Astrocyte (in vitro differentiated cells and primary cell): Measurements from ENCODE around the gene FSTL4. TPM values are rescaled to one million over a fixed set of nuclear protein-coding genes. Genes with fewer than 3 reads are reported as not detected.

Experiments
- DNase-seq: peaks from one replicate; pipeline ENCODE4 v3.0.0-alpha.2; 2010; ENCODE audit warnings: low read depth
- FAIRE-seq: peaks from 2 replicates; lab custom pipeline; 2011; peaks lifted over from hg19 to GRCh38; lab: Jason Lieb, UNC
- H2AFZ ChIP-seq: 2 replicates; pipeline ENCODE4 v1.6.0; 2012; ENCODE audit warnings: low read depth, low read length, inconsistent platforms
- H3K27ac ChIP-seq: 2 replicates; pipeline ENCODE4 v1.5.1; 2011; ENCODE audit warnings: low read depth, low read length, inconsistent platforms
- H3K27me3 ChIP-seq: 2 replicates; pipeline ENCODE4 v1.6.0; 2011; ENCODE audit warnings: low read length, inconsistent platforms; ENCODE audit not compliant: insufficient read depth
- H3K36me3 ChIP-seq: 2 replicates; pipeline ENCODE4 v1.5.1; 2011; ENCODE audit warnings: low read length, inconsistent platforms; ENCODE audit not compliant: insufficient read depth
- H3K4me1 ChIP-seq: 2 replicates; pipeline ENCODE4 v1.5.1; 2011; ENCODE audit warnings: low read length, inconsistent platforms; ENCODE audit not compliant: insufficient read depth
- H3K4me2 ChIP-seq: 2 replicates; pipeline ENCODE4 v1.6.0; 2012; ENCODE audit warnings: low read length, inconsistent platforms
- H3K4me3 ChIP-seq: 2 replicates; pipeline ENCODE4 v1.5.1; 2011; ENCODE audit warnings: low read depth, mild to moderate bottlenecking, low read length, inconsistent platforms; ENCODE audit not compliant: insufficient read depth
- H3K79me2 ChIP-seq: 2 replicates; pipeline ENCODE4 v1.6.0; 2012; ENCODE audit warnings: mild to moderate bottlenecking, low read length, inconsistent platforms; ENCODE audit not compliant: insufficient read depth
- H3K9ac ChIP-seq: 2 replicates; pipeline ENCODE4 v1.6.0; 2012; ENCODE audit warnings: mild to moderate bottlenecking, low read length, inconsistent platforms
- H3K9me3 ChIP-seq: 2 replicates; pipeline ENCODE4 v1.5.1; 2012; ENCODE audit warnings: low read depth, mild to moderate bottlenecking, low read length, inconsistent platforms; ENCODE audit not compliant: insufficient read depth
- H4K20me1 ChIP-seq: 2 replicates; pipeline ENCODE4 v1.6.0; 2012; ENCODE audit warnings: low read length, inconsistent platforms; ENCODE audit not compliant: insufficient read depth
- H3K27ac Mint-ChIP-seq: one replicate; pipeline ENCODE4 v1.8.0; 2021; ENCODE audit warnings: mild to moderate bottlenecking, mixed read lengths; ENCODE audit not compliant: unreplicated experiment
- H3K27me3 Mint-ChIP-seq: one replicate; pipeline ENCODE4 v1.8.0; 2021; ENCODE audit warnings: low read depth, mixed read lengths; ENCODE audit not compliant: unreplicated experiment
- H3K36me3 Mint-ChIP-seq: one replicate; pipeline ENCODE4 v1.8.0; 2021; ENCODE audit warnings: low read depth, mixed read lengths; ENCODE audit not compliant: unreplicated experiment
- H3K4me1 Mint-ChIP-seq: one replicate; pipeline ENCODE4 v1.8.0; 2021; ENCODE audit warnings: low read depth, mixed read lengths; ENCODE audit not compliant: unreplicated experiment
- H3K4me3 Mint-ChIP-seq: one replicate; pipeline ENCODE4 v1.8.0; 2021; ENCODE audit warnings: mild to moderate bottlenecking, moderate library complexity, mixed read lengths; ENCODE audit not compliant: unreplicated experiment
- H3K9me3 Mint-ChIP-seq: one replicate; pipeline ENCODE4 v1.8.0; 2021; ENCODE audit warnings: mild to moderate bottlenecking, mixed read lengths; ENCODE audit not compliant: unreplicated experiment
- EZH2 ChIP-seq: IDR thresholded peaks from 2 replicates; pipeline ENCODE4 v1.6.1; 2012; ENCODE audit warnings: mild to moderate bottlenecking, low read length, inconsistent platforms; ENCODE audit not compliant: insufficient read depth
- total RNA-seq: library from RNA; stranded (reverse); gene quantifications from 2 replicates; pipeline ENCODE4 v1.2.1, GENCODE V29; 2021
- TF ChIP-seq, protein P1 (sequence below): IDR thresholded peaks from 2 replicates; pipeline ENCODE4 v1.5.1; 2011; ENCODE audit warnings: low read depth, mild to moderate bottlenecking, inconsistent platforms, low read length, moderate library complexity; ENCODE audit not compliant: insufficient read depth

The FSTL4 gene
- total RNA-seq, 1 donor from 2014 or later = not detected

DNA sequence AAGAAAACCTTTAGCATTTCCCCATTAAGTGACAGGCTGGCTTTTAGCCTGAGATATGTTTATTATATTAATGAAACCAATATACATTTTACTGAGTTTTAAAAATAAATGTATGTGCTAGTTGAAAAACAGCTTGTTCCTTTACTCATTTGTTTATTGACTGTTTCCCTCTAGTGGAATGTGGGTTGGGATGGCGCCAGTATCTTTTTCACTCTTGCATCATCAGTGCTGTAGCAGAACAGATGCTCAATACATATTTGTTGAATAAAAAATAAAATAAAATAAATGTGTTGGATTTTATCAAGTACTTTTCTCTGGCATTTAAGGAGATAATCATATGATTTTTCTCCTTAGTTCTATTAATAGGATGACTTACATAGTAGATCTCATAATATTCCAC, 43.0 kb downstream of the FSTL4 start:
- FAIRE-seq (no peak), DNase-seq (no peak)
- no peaks in the 10 kb centered on the region for H3K9me3 ChIP-seq
- no peaks in the 10 kb centered on the region for H4K20me1 ChIP-seq
- H3K9ac ChIP-seq = no peak overlapping the region
- no peaks in the 10 kb centered on the region for H3K79me2 ChIP-seq
- no peak overlapping the region for H2AFZ ChIP-seq
- Mint-ChIP-seq H3K27ac (no peak overlapping the region), H3K27me3 (peaks cover 20% of the 10 kb centered on the region), H3K4me1 (no peaks in the 10 kb centered on the region), H3K4me3 (no peak overlapping the region), H3K36me3 (no peaks in the 10 kb centered on the region), H3K9me3 (no peaks in the 10 kb centered on the region)
- H3K4me3 ChIP-seq = no peak overlapping the region
- H3K27ac ChIP-seq = no peak overlapping the region
- H3K36me3 ChIP-seq = no peaks in the 10 kb centered on the region
- no peaks in the 10 kb centered on the region for H3K27me3 ChIP-seq
- H3K4me1 ChIP-seq = no peaks in the 10 kb centered on the region
- TF ChIP-seq EZH2 = no peak
- TF ChIP-seq, protein P1, sequence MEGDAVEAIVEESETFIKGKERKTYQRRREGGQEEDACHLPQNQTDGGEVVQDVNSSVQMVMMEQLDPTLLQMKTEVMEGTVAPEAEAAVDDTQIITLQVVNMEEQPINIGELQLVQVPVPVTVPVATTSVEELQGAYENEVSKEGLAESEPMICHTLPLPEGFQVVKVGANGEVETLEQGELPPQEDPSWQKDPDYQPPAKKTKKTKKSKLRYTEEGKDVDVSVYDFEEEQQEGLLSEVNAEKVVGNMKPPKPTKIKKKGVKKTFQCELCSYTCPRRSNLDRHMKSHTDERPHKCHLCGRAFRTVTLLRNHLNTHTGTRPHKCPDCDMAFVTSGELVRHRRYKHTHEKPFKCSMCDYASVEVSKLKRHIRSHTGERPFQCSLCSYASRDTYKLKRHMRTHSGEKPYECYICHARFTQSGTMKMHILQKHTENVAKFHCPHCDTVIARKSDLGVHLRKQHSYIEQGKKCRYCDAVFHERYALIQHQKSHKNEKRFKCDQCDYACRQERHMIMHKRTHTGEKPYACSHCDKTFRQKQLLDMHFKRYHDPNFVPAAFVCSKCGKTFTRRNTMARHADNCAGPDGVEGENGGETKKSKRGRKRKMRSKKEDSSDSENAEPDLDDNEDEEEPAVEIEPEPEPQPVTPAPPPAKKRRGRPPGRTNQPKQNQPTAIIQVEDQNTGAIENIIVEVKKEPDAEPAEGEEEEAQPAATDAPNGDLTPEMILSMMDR = no peak
- no peak overlapping the region for H3K4me2 ChIP-seq

DNA sequence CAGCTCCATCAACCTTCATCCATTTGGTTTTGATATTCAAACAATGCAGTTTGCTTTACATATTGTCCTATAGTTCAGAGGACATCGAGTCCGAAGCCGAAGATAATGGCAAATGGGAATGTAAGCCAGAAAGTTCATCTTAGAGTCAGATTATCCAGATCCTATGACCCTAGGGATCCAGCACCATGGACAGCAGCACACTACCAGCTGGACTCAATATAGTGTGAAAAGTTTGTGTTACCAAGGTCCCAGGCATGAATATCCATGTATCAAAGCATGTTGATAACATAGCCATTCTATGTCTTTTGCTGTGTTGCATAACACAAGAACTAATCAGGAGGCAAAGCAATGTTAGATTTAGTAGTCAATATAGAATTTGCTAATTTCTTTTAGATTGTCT, 46.3 kb downstream of the FSTL4 start:
- DNase-seq = peak; percentile 9
- no peaks in the 10 kb centered on the region for H3K4me1 ChIP-seq
- Mint-ChIP-seq H3K9me3 (no peaks in the 10 kb centered on the region), H3K4me3 (no peak overlapping the region), H3K27ac (no peak overlapping the region), H3K36me3 (no peaks in the 10 kb centered on the region), H3K27me3 (peaks cover 53% of the 10 kb centered on the region), H3K4me1 (no peaks in the 10 kb centered on the region)
- no peaks in the 10 kb centered on the region for H3K79me2 ChIP-seq
- H4K20me1 ChIP-seq = no peaks in the 10 kb centered on the region
- no peak overlapping the region for H3K27ac ChIP-seq
- H3K36me3 ChIP-seq = no peaks in the 10 kb centered on the region
- no peak overlapping the region for H2AFZ ChIP-seq
- no peak for FAIRE-seq
- no peak overlapping the region for H3K4me2 ChIP-seq
- no peak overlapping the region for H3K4me3 ChIP-seq
- no peak for TF ChIP-seq EZH2
- TF ChIP-seq, protein P1 = no peak
- H3K9me3 ChIP-seq = no peaks in the 10 kb centered on the region
- no peak overlapping the region for H3K9ac ChIP-seq
- no peaks in the 10 kb centered on the region for H3K27me3 ChIP-seq

DNA sequence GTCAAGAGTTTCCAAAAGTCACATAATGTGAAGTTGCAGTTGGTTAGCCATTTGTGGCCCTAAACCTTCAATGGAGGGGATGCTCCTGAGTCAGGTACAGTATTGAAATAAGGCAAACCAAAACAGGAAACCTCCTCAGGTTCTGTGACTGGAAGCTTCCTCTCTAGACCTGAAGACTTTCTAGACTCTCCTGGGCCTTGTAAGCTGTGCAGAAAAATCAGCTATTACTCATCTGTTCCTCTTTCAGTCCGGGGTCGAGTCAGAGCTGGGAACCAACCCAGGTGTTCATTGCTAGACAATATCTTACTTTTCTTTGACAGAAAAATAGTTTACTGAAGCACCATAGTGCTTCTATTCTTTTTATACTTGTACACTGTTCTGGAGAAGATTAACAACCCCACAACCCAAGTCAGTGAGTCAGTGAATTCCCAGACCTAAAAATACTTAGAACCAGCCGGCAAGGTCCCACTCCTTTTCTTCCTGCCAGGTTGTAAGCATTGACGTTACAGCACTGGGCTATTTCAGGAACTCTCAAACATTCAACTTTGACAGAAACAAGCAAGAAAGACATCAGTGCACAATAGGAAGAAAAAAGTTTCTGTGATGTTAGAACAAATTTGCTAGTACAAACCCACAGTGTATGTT, 47.3 kb downstream of the FSTL4 start:
- H3K79me2 ChIP-seq = no peaks in the 10 kb centered on the region
- FAIRE-seq (no peak), DNase-seq (no peak)
- no peaks in the 10 kb centered on the region for H3K36me3 ChIP-seq
- TF ChIP-seq EZH2 = no peak
- TF ChIP-seq, protein P1 = no peak
- no peaks in the 10 kb centered on the region for H4K20me1 ChIP-seq
- no peaks in the 10 kb centered on the region for H3K27me3 ChIP-seq
- Mint-ChIP-seq H3K27me3 (peaks cover 53% of the 10 kb centered on the region), H3K9me3 (no peaks in the 10 kb centered on the region), H3K27ac (no peak overlapping the region), H3K4me3 (no peak overlapping the region), H3K36me3 (no peaks in the 10 kb centered on the region), H3K4me1 (no peaks in the 10 kb centered on the region)
- no peak overlapping the region for H3K4me3 ChIP-seq
- H3K4me1 ChIP-seq = no peaks in the 10 kb centered on the region
- H3K9ac ChIP-seq = no peak overlapping the region
- no peak overlapping the region for H3K27ac ChIP-seq
- H3K9me3 ChIP-seq = no peaks in the 10 kb centered on the region
- no peak overlapping the region for H2AFZ ChIP-seq
- no peak overlapping the region for H3K4me2 ChIP-seq
